Lower leg skin (tissue), 4 donors: ENCODE results near the gene KIF4B. TPM values are rescaled to one million over a fixed set of nuclear protein-coding genes. Genes with fewer than 3 reads are reported as not detected.
"Not testable (repeated sequence)": the region's sequence is repeated elsewhere in the genome, so short reads cannot be mapped to it uniquely, and the experiment has no call there.

Experiments used
- DNase-seq, 2 donors: peaks; one replicate each; pipeline ENCODE4 v3.0.0-alpha.2; 2019; ENCODE audit warnings: low spot score in 2 of 2
- H3K4me3 ChIP-seq: fragments of 200-600 bp; sonication (generic); 2 replicates; pipeline ENCODE4 v1.5.1; 2017; ENCODE audit warnings: mild to moderate bottlenecking, low read depth; ENCODE audit not compliant: poor library complexity, severe bottlenecking
- POLR2A ChIP-seq, 2 donors: fragments of 450-650 bp; IDR thresholded peaks; one replicate each; pipeline ENCODE4 v1.6.1; 2016 to 2017; ENCODE audit warnings: antibody characterized with exemption in 2 of 2, mild to moderate bottlenecking in 1 of 2, moderate library complexity in 1 of 2
- WGBS, 2 donors: methylation state at CpG; one replicate each; pipeline ENCODE4 v1.1.5; 2018; 5-methylcytosine and 5-hydroxymethylcytosine counted together
- intact Hi-C: fragments of 100-400 bp; cut with DNase I; formaldehyde crosslinking; loops from one replicate; pipeline ENCODE4 v1.15.0; 2023; ENCODE audit warnings: low total_unique reads
- total RNA-seq, 4 donors: library from RNA; depleted of rRNA; stranded (reverse); fragments of >200 nt; gene quantifications; one replicate each; pipeline ENCODE4 v1.1.0, GENCODE V29; 2016
- TF ChIP-seq, protein P1 (sequence below), 3 donors: fragments of 450-650 bp; IDR thresholded peaks; one replicate each; pipeline ENCODE4 v1.5.1; 2016; ENCODE audit warnings: antibody characterized with exemption in 3 of 3, mild to moderate bottlenecking in 3 of 3, moderate library complexity in 2 of 3

The KIF4B gene
- total RNA-seq, 4 donors from 2014 or later: not detected

DNA sequence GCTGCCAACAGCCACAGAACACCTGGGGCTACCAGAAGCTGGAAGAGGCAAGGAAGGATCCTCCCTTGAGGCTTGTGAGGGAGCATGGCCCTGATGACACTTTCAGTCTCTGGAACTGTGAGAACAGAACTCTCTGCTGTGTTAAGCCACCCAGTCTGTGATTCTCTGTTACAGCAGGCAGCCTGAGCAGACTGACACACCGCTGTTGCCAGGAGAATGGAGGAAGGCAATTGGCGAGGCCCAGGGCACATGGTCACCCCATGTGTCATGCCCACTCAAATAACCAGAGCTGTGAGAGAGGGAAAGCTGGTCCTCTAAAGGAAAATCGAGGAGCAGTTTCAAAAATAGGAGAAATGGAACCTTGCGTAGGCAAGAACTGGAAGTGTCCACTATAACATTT lies 12.0 kb upstream of the KIF4B start:
- DNase-seq: no peak
- WGBS, 2 donors: 87 to 90% methylated on average over 4 of the region's 4 CpGs
- H3K4me3 ChIP-seq: no peak overlapping the region
- intact Hi-C loops: no loop called here
- no peak for TF ChIP-seq POLR2A (IDR thresholded peaks at IDR 0.05)
- TF ChIP-seq, protein P1, sequence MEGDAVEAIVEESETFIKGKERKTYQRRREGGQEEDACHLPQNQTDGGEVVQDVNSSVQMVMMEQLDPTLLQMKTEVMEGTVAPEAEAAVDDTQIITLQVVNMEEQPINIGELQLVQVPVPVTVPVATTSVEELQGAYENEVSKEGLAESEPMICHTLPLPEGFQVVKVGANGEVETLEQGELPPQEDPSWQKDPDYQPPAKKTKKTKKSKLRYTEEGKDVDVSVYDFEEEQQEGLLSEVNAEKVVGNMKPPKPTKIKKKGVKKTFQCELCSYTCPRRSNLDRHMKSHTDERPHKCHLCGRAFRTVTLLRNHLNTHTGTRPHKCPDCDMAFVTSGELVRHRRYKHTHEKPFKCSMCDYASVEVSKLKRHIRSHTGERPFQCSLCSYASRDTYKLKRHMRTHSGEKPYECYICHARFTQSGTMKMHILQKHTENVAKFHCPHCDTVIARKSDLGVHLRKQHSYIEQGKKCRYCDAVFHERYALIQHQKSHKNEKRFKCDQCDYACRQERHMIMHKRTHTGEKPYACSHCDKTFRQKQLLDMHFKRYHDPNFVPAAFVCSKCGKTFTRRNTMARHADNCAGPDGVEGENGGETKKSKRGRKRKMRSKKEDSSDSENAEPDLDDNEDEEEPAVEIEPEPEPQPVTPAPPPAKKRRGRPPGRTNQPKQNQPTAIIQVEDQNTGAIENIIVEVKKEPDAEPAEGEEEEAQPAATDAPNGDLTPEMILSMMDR (IDR thresholded peaks at IDR 0.05): no peak

DNA sequence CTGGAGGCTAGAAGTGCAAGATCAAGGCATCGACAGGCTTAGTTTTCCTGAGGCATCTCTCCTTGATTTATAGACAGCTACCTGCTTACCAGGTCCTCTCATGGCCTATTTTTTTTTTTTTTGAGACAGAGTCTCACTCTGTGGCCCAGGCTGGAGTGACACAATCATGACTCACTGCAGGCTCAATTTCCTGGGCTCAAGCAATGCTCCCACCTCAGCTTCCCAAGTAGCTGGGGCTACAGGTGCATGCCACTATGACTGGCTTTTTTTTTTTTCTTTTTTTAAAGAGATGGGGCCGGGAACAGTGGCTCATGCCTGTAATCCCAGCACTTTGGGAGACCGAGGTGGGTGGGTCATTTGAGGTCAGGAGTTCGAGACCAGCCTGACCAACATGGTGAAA lies 10.8 kb upstream of the KIF4B start:
- WGBS, 2 donors: 68 to 81% methylated on average over 4 of the region's 4 CpGs
- intact Hi-C loops, DNase-seq, H3K4me3 ChIP-seq: not testable (repeated sequence)

DNA sequence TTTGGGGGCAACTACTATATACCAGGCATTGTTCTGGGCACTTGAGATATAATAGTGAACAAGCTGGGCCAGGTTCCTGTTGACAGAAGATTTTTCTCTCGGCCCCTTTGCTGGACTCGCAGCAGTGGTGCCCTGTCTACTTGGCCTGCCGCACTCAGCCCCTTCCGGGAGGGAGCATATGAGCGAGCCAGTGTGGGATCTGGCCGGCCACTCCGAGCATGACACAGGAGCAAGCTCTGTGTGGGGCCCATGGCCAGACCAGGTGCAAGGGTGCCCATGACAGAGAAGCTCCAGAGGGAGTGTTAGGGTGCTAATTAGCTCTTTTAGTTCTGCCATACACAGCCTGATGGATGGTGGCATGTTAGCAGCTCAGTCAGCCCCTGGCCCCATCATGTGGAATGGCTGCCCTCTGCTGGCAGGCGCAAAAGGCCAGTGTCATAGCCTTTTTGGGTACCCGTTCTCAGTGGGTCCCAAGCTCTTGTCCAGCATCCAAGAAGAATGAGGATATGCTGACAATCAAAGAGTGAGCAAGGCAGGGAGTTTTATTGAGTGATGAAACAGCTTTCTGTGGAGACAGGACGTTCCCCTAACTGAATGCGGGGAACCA lies 9.3 kb upstream of the KIF4B start:
- no peak overlapping the region for H3K4me3 ChIP-seq
- TF ChIP-seq POLR2A (IDR thresholded peaks at IDR 0.05): no peak
- TF ChIP-seq, protein P1 (IDR thresholded peaks at IDR 0.05): no peak
- no peak for DNase-seq
- WGBS, 2 donors: 81 to 92% methylated on average over 11 of the region's 11 CpGs
- intact Hi-C loops: no loop called here

DNA sequence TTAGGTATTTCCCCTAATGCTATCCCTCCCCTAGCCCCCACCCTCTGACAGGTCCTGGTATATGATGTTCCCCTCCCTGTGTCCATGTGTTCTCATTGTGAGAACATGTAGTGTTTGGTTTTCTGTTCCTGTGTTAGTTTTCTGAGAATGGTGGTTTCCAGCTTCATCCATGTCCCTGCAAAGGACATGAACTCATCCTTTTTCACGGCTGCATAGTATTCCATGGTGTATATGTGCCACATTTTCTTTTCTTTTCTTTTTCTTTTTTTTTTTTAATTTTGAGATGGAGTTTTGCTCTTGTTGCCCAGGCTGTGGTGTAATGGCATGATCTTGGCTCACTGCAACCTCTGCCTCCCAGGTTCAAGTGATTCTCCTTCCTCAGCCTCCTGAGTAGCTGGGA lies 7.3 kb upstream of the KIF4B start:
- DNase-seq, H3K4me3 ChIP-seq, intact Hi-C loops: not testable (repeated sequence)
- WGBS, 2 donors: 96 to 100% methylated on average over 1 of the region's 1 CpG

DNA sequence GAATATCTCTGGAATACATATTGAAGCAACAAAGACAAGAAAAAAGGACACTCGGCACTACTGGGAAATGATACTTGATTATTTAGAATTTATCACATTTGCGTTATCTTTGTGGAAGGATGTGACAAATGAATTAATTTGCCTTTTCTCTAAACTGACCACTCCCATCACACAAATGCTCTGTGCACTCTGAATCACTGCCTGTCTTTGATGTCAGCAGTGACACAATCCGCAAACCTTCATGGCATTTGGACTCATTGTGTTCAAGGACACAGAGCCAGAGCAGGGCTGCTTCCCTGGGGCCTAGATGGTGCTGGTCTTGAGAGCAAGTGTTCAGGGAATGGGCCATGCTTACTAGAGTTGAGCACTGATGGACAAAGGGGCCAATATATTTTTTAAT lies 4.9 kb upstream of the KIF4B start:
- DNase-seq: no peak
- intact Hi-C loops: no loop called here
- TF ChIP-seq POLR2A (IDR thresholded peaks at IDR 0.05): no peak
- no peak overlapping the region for H3K4me3 ChIP-seq
- 89% methylated on average over 3 of the region's 3 CpGs for WGBS, 2 donors

DNA sequence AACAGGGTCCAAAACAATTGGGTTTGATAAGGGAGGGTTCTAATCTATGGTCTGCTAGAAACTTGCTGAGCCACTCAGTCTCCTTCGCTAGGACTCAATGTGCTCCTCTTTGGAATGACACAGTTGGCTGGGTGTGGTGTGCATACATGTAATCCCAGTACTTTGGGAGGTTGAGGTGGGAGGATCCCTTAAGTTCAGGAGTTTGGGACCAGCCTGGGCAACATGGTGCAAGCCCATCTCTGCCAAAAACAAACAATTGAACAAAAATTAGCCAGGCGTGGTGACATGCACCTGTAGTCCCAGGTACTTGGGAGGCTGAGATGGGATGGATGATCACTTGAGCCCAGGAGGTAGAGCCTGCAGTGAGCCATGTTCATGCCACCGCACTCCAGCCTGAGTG lies 2.7 kb upstream of the KIF4B start:
- TF ChIP-seq, protein P1 (IDR thresholded peaks at IDR 0.05): no peak
- TF ChIP-seq POLR2A (IDR thresholded peaks at IDR 0.05): no peak
- DNase-seq: no peak
- intact Hi-C loops: no loop called here
- no peak overlapping the region for H3K4me3 ChIP-seq
- WGBS, 2 donors: 83 to 89% methylated on average over 3 of the region's 3 CpGs

DNA sequence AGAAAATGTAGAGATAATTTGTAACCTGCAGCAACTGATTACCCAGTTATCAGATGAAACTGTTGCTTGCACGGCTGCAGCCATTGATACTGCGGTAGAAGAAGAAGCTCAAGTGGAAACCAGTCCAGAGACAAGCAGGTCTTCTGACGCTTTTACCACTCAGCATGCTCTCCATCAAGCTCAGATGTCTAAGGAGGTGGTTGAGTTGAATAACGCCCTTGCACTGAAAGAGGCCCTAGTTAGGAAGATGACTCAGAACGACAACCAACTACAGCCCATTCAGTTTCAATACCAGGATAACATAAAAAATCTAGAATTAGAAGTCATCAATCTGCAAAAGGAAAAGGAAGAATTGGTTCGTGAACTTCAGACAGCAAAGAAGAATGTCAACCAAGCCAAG lies 1.7 kb downstream of the KIF4B start:
- H3K4me3 ChIP-seq: no peak overlapping the region
- 74 to 91% methylated on average over 6 of the region's 6 CpGs for WGBS, 2 donors
- TF ChIP-seq POLR2A (IDR thresholded peaks at IDR 0.05): no peak
- TF ChIP-seq, protein P1 (IDR thresholded peaks at IDR 0.05): no peak
- DNase-seq: no peak
- intact Hi-C loops: no loop called here
